Dendritic cell treated with granulocyte-macrophage colony-stimulating factor and Interleukin-4, amounts not matched to agents 40 ng/mL and 50 ng/mL, for 4 days (primary cell): ENCODE results near the gene VASH1.

Source experiments
- H3K27ac Mint-ChIP-seq: one replicate; pipeline ENCODE4 v1.8.0; 2022; ENCODE audit warnings: mild to moderate bottlenecking, mixed read lengths
- H3K27me3 Mint-ChIP-seq: one replicate; pipeline ENCODE4 v1.8.0; 2022; ENCODE audit warnings: mild to moderate bottlenecking, mixed read lengths
- H3K36me3 Mint-ChIP-seq: one replicate; pipeline ENCODE4 v1.8.0; 2022; ENCODE audit warnings: low read depth, mixed read lengths
- H3K4me1 Mint-ChIP-seq: one replicate; pipeline ENCODE4 v1.8.0; 2022; ENCODE audit warnings: low read depth, mixed read lengths
- H3K4me3 Mint-ChIP-seq: one replicate; pipeline ENCODE4 v1.8.0; 2022; ENCODE audit warnings: mild to moderate bottlenecking, moderate library complexity, mixed read lengths
- H3K9me3 Mint-ChIP-seq: one replicate; pipeline ENCODE4 v1.8.0; 2022; ENCODE audit warnings: mixed read lengths
- intact Hi-C: fragments of 100-400 bp; cut with micrococcal nuclease; formaldehyde crosslinking; loops from one replicate; pipeline ENCODE4 v1.15.0; 2022

Gene VASH1

DNA sequence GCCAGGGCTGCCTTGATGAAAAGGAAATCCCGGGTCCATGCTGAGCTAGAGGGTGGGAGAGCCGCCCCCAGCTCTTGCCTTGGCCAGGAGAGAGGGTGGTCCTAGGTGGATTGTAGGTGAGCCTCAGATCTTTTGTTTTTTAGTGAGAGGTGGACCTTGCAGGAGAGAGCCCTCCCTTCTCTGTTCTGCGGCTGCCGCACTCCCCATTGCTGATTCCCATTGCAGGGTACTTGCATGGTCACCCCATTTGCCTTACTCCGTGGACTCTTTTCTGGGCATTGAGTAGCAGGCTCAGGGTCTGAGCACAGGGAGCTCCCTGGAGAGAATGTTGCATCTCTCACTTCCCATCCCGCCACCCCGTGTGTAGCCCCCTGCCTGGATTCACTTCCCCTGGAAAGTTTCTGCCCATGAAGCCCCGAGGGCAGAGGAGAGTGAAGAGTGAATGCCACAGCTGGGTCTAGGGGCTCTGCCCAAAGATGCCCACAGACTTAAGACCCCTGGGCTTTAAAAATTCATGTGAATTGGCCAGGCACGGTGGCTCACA, 10.2 kb downstream of the VASH1 start:
- H3K9me3 Mint-ChIP-seq: no peaks in the 10 kb centered on the region
- peaks cover 97% of the 10 kb centered on the region for H3K4me1 Mint-ChIP-seq
- H3K27me3 Mint-ChIP-seq: no peaks in the 10 kb centered on the region
- intact Hi-C loops: no loop called here
- peak overlapping the region; percentile 13 for H3K4me3 Mint-ChIP-seq
- peaks cover 62% of the 10 kb centered on the region for H3K36me3 Mint-ChIP-seq
- H3K27ac Mint-ChIP-seq: peak overlapping the region; percentile 77

DNA sequence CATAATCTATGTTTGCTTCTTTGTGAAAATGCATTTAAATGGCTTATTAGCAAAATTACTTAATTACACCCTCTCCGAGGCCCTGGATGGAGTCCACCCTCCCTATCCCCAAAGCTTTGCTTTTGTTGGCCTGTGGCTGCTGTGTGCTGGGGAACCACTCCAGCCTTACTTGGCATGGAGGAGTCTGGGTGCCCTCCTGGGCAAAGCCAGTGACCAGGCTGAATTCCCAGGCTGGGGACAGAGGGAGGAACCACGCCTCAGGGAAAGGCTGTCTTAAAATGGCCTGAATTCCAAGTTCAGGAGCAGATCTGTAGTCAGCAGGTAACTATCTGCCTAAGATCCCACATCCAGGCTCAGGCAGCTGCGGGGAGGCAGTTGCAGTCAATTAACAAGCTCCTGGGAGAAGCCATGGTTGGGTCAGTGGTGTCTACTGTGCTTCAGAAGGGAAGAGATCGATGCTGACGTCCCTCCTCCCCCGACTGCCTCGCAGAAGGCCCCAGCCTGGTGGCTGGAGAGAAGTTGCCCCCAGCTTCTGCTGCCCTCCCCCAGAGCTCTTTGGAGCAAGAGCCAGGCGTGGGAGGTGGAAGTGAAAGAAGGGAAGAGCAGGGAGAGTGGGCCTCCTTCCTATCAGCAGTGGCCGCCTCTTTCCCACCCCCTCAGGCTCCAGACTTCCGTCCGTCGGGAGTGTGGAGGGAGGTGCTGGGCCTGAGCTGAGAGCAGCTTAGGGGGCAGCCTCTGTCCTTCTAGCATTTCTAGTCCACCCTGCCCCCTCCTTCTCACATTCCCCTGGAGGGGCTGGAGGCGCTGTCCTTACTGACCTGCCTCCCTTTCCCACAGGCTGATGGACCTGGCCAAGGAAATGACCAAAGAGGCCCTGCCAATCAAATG, 11.3 kb downstream of the VASH1 start:
- intact Hi-C loops: no loop called here
- H3K27ac Mint-ChIP-seq: peak overlapping the region; percentile 77
- no peaks in the 10 kb centered on the region for H3K27me3 Mint-ChIP-seq
- H3K9me3 Mint-ChIP-seq: no peaks in the 10 kb centered on the region
- peak overlapping the region; percentile 52 for H3K4me3 Mint-ChIP-seq
- H3K4me1 Mint-ChIP-seq: peaks cover 100% of the 10 kb centered on the region
- H3K36me3 Mint-ChIP-seq: peaks cover 69% of the 10 kb centered on the region

DNA sequence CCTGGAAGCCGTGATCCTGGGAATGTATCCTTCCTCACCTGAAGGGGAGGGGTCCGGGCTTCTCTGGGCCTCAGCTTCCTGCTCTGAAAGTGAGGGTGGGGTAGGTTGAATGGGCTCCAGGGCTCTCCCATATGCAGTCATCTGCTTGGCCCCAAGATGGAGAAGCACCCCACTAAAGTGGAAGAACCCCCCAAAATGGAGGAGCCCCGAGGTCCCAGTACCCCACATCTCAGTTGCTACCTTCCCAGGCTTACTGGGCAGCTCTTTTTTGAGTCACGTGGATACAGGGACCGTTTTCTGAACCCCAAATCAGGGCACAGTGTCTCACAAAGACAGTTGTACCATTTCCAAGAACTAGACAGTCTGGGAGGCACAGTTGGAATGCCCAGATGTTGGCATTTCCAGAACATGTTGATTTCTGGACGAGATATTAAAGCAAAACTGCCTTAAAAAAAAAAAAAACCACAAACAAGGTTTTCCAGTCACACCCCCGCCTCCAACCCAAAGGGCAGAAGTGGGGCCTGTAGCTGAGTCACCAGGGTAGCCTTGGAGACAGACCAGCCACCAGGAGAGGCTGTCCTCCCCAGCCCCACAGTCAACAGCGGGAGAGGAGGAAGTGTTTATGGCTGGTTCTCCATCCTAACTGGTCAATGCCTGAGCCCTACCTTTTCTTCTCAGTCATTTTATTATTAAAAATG, 12.1 kb downstream of the VASH1 start:
- Mint-ChIP-seq H3K4me1 (peaks cover 100% of the 10 kb centered on the region), H3K36me3 (peaks cover 77% of the 10 kb centered on the region), H3K4me3 (peak overlapping the region; percentile 52), H3K27me3 (no peaks in the 10 kb centered on the region), H3K27ac (peak overlapping the region; percentile 77), H3K9me3 (no peaks in the 10 kb centered on the region)
- intact Hi-C loops: no loop called here

DNA sequence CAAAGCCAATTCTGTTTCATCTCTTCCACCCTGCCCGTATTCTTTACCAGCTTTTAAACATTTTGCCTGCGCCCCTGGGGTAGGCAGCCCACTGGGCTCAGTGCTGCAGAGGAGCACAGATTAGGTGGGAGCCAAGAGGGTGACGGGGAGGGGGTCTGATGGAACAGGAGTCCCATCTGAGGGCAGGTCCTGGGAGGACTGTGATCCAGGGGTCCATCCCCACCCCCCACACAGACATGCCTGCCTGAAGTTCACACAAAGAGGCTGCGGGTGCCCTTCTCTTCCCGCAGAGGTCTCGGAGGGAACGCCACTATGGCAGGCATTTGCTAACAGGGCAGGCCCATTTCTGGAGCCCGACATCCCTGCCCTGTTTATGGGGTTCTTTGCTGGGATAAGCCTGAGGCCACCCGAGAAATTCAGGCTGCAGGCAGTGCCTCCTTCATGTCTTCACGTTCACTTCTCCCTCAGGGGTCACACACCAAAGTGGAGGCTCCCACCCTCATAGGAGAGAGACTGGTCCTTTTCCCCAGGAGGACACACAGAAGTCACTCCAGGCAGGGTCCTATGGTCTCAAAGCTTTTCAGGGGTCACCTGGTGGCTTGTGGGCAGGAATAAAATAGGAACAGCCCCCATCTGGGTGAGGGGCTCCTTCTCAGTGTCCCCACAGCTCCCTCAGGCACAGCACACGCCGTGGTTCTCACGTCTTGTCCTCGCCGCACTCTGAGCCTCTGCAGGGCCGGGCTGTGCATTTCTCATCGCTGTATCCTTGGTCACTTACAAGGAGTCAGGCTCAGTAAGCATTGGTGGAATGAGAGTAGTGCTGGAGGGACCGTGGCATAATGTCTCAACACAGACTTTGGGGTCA, 12.9 kb downstream of the VASH1 start:
- Mint-ChIP-seq H3K9me3 (no peaks in the 10 kb centered on the region), H3K4me3 (peak overlapping the region; percentile 9), H3K36me3 (peaks cover 81% of the 10 kb centered on the region), H3K4me1 (peaks cover 100% of the 10 kb centered on the region), H3K27me3 (no peaks in the 10 kb centered on the region), H3K27ac (peak overlapping the region; percentile 77)
- intact Hi-C loops: no loop called here

GRCh38 chr14:76774821-76775694, 13.8 kb downstream of the VASH1 start:
- peak overlapping the region; percentile 77 for H3K27ac Mint-ChIP-seq
- H3K27me3 Mint-ChIP-seq: no peaks in the 10 kb centered on the region
- H3K9me3 Mint-ChIP-seq: no peaks in the 10 kb centered on the region
- H3K36me3 Mint-ChIP-seq: peaks cover 81% of the 10 kb centered on the region
- H3K4me3 Mint-ChIP-seq: no peak overlapping the region
- intact Hi-C loops: no loop called here
- H3K4me1 Mint-ChIP-seq: peaks cover 100% of the 10 kb centered on the region

DNA sequence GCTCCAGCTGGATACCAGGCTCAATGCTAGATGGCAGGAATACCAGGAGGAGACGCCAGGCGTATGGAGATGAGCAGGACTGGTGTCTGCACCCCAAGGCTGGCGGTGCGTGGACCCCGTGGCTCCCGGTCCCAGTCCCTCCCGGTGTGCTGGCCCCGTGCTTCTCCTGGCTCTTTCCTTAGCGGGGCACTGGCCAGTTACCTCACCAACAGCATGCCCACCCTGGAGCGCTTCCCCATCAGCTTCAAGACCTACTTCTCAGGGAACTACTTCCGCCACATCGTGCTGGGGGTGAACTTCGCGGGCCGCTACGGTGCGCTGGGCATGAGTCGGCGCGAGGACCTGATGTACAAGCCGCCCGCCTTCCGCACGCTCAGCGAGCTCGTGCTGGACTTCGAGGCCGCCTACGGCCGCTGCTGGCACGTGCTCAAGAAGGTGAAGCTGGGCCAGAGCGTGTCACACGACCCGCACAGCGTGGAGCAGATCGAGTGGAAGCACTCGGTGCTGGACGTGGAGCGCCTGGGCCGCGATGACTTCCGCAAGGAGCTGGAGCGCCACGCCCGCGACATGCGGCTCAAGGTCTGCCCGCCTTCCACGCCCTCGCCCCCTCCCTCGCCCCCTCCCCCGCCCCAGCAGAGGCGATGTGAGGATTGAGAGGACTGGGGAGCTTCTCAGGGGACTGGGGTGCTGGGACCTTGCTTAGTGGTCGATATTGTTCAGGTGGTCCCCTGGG, 14.6 kb downstream of the VASH1 start:
- H3K27me3 Mint-ChIP-seq: no peaks in the 10 kb centered on the region
- intact Hi-C loops: no loop called here
- H3K4me1 Mint-ChIP-seq: peaks cover 100% of the 10 kb centered on the region
- no peaks in the 10 kb centered on the region for H3K9me3 Mint-ChIP-seq
- H3K27ac Mint-ChIP-seq: peak overlapping the region; percentile 77
- H3K36me3 Mint-ChIP-seq: peaks cover 81% of the 10 kb centered on the region
- H3K4me3 Mint-ChIP-seq: no peak overlapping the region

DNA sequence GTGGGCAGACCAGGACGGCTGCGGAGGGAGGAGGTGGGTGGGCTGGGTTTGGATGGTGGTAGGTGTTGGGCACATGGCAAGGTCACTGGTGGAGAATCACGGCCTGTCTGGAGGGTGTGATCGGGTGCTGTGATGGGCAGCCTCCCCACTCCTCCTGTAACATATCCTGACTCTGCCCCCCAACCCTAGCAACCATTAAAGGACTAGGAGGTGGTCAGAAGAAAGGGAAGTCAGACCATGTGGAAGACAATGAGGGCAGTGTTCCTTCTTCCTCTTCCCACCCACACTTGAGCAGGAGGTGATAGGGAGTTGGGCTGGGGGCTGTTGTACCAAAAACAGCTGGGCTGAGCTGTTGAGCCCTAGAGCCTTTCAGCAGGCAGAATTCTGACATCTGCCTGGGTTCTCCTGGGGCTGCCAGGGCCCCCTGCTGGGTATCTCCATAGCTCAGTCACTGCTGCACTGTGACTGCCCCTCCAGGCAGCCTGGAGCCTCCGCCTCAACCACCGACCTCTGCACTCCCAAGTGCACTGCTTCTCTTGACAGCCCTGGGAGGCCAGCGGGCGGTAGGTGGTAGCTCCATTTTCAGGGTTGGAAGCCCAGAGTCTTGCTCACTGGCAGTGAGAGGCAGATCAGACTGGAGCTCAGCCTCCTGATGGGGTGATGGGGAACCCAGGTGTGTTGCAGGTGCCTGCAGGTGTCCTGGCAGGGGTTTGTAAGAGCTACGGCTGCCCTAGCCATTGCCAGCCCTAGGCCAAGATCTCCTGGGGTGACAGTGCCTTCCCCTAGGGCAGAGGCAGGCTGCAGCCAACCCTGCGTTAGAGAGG, 15.4 kb downstream of the VASH1 start:
- Mint-ChIP-seq H3K36me3 (peaks cover 81% of the 10 kb centered on the region), H3K27me3 (no peaks in the 10 kb centered on the region), H3K9me3 (no peaks in the 10 kb centered on the region), H3K27ac (peak overlapping the region; percentile 77), H3K4me3 (no peak overlapping the region), H3K4me1 (peaks cover 100% of the 10 kb centered on the region)
- intact Hi-C loops: no loop called here

DNA sequence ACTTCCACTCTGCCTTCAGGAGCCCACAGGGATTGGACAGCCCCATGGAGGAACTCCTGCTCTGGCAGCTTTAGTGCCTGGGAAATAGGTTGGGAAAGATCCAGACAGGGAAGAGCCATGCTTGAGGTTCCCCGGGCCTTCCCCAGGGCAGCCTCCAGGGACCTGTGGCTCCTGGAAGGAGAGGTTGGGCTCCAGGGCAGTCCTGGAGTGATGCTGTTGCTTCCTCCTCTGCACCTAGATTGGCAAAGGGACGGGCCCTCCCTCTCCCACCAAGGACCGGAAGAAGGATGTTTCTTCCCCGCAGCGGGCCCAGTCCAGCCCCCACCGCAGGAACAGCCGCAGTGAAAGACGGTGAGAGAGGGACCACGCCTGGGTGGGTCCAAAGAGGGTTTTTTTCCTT, 16.5 kb downstream of the VASH1 start:
- H3K4me3 Mint-ChIP-seq: no peak overlapping the region
- intact Hi-C loops: no loop called here
- H3K27me3 Mint-ChIP-seq: no peaks in the 10 kb centered on the region
- peaks cover 90% of the 10 kb centered on the region for H3K36me3 Mint-ChIP-seq
- peak overlapping the region; percentile 77 for H3K27ac Mint-ChIP-seq
- no peaks in the 10 kb centered on the region for H3K9me3 Mint-ChIP-seq
- H3K4me1 Mint-ChIP-seq: peaks cover 100% of the 10 kb centered on the region

DNA sequence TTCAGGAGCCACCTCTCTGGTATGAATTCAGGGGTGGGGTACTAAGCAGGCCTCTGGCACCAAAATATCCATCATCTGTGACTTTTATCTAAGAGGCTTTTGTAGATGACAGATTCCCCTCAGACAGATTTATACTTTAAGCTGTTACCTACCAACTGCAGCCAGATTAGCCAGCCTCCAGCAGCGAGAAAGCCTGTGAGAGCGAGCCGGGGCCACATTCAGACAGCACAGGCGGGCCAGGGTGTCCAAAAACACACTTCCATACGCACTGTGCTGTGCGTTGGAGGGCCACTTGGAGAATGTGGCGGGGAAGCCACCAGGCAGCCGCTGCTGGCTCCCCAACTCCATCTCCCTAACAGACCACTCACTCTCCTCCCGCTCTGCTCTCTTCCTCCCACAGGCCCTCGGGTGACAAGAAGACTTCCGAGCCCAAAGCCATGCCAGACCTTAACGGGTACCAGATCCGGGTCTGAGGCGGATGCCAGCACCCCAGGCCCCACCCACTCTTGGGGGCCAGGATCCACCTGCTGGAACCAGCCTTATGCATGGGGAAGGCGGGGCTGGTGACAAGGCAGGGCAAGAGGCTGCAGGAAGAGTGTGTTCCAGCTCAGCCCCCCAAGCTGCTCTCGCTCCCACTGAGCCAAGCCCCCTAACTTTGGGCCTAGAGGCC, 17.4 kb downstream of the VASH1 start:
- H3K27ac Mint-ChIP-seq: no peak overlapping the region

GRCh38 chr14:76779221-76780057, 18.2 kb downstream of the VASH1 start:
- H3K27ac Mint-ChIP-seq: peak overlapping the region; percentile 31

More for the DNA sequence above, 17.4 kb downstream of the VASH1 start:
- H3K9me3 Mint-ChIP-seq: no peaks in the 10 kb centered on the region
- H3K4me3 Mint-ChIP-seq: no peak overlapping the region
- peaks cover 97% of the 10 kb centered on the region for H3K36me3 Mint-ChIP-seq
- intact Hi-C loops: no loop called here
- H3K4me1 Mint-ChIP-seq: peaks cover 100% of the 10 kb centered on the region
- H3K27me3 Mint-ChIP-seq: no peaks in the 10 kb centered on the region

DNA sequence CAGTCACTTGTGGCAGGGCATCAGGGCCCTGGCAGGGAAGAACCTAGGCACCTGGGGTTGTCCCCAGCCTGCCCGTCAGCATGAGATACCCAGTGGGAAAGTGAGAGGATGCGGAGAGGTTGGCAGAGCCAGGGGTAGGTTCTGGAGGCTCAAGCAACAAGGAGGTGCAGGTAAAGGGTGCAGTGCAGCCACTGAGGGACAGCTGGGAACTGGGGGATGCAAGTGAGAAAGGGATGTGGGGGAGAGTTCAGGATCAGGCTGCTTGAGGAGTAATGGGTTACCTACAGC, 18.7 kb downstream of the VASH1 start:
- H3K4me1 Mint-ChIP-seq: peaks cover 100% of the 10 kb centered on the region
- no peaks in the 10 kb centered on the region for H3K9me3 Mint-ChIP-seq
- H3K27me3 Mint-ChIP-seq: no peaks in the 10 kb centered on the region
- intact Hi-C loops: no loop called here
- H3K4me3 Mint-ChIP-seq: no peak overlapping the region
- H3K27ac Mint-ChIP-seq: peak overlapping the region; percentile 31
- H3K36me3 Mint-ChIP-seq: peaks cover 84% of the 10 kb centered on the region

More at GRCh38 chr14:76779221-76780057, 18.2 kb downstream of the VASH1 start:
- H3K4me3 Mint-ChIP-seq: no peak overlapping the region
- intact Hi-C loops: no loop called here
- H3K36me3 Mint-ChIP-seq: peaks cover 90% of the 10 kb centered on the region
- H3K27me3 Mint-ChIP-seq: no peaks in the 10 kb centered on the region
- H3K9me3 Mint-ChIP-seq: no peaks in the 10 kb centered on the region
- H3K4me1 Mint-ChIP-seq: peaks cover 100% of the 10 kb centered on the region
